ENCODE measurements around the gene PIP5K1C.

DNA sequence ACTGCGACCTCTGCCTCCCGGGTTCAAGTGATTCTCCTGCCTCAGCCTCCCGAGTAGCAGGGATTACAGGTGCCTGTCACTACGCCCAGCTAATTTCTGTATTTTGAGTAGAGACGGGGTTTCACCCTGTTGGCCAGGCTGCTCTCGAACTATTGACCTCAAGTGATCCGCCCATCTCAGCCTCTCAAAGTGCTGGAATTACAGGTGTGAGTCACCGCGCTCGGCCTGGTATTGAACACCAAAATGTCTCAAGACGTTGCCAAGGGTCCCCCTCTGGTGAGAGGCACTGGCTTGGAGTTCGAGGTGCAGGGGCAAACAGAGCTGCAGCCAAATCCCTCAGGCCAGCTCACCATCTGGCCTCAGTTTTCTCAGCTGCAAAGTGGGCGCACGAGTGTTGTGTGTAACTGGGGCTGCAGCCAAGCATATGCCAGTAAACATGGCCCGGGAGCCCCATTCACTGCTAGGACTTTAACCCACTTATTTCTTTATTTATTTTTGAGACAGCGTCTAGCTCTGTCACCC is 15.9 kb upstream of the PIP5K1C start:
- TF ChIP-seq, protein P1, sequence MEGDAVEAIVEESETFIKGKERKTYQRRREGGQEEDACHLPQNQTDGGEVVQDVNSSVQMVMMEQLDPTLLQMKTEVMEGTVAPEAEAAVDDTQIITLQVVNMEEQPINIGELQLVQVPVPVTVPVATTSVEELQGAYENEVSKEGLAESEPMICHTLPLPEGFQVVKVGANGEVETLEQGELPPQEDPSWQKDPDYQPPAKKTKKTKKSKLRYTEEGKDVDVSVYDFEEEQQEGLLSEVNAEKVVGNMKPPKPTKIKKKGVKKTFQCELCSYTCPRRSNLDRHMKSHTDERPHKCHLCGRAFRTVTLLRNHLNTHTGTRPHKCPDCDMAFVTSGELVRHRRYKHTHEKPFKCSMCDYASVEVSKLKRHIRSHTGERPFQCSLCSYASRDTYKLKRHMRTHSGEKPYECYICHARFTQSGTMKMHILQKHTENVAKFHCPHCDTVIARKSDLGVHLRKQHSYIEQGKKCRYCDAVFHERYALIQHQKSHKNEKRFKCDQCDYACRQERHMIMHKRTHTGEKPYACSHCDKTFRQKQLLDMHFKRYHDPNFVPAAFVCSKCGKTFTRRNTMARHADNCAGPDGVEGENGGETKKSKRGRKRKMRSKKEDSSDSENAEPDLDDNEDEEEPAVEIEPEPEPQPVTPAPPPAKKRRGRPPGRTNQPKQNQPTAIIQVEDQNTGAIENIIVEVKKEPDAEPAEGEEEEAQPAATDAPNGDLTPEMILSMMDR (IDR thresholded peaks at IDR 0.05): no peak
- TF ChIP-seq POLR2AphosphoS5 (IDR thresholded peaks at IDR 0.05): no peak
- TF ChIP-seq POLR2A (IDR thresholded peaks at IDR 0.05): no peak

Measured in breast epithelium (tissue), 3 donors.